GM19438 (cell line): ENCODE results near the gene CASD1.
A peak's percentile ranks its signal among the peaks of the same experiment; 100 is the strongest.

Experiments used
- ATAC-seq: cut with Tn5 transposase; IDR thresholded peaks from one replicate; pipeline ENCODE4 v1.9.1; 2021; ENCODE audit warnings: low read depth; ENCODE audit not compliant: unreplicated experiment

Gene CASD1

GRCh38 chr7:94509264-94509886 lies at the start of gene CASD1:
TSS of gene CASD1 (plus strand) at chr7:94509809. CDS start at chr7:94510085, 276 bp downstream.
- ATAC-seq, result peak; percentile 54

GRCh38 chr7:94466516-94466915 lies 43.1 kb upstream of the CASD1 start:
- no peak for ATAC-seq

GRCh38 chr7:94471604-94472003 lies 38.0 kb upstream of the CASD1 start:
- no peak for ATAC-seq

GRCh38 chr7:94472608-94473007 lies 37.0 kb upstream of the CASD1 start:
- ATAC-seq, result no peak

GRCh38 chr7:94476251-94476840 lies 33.3 kb upstream of the CASD1 start:
- no peak for ATAC-seq

- ATAC-seq, result no peak
Measured at GRCh38 chr7:94477878-94478277, 31.7 kb upstream of the CASD1 start.

- no peak for ATAC-seq
Measured at GRCh38 chr7:94478648-94479214, 30.9 kb upstream of the CASD1 start.

- no peak for ATAC-seq
Measured at GRCh38 chr7:94481279-94481678, 28.3 kb upstream of the CASD1 start.

- ATAC-seq, result no peak
Measured at GRCh38 chr7:94482796-94483195, 26.8 kb upstream of the CASD1 start.

GRCh38 chr7:94483843-94484242 lies 25.8 kb upstream of the CASD1 start:
- ATAC-seq, result no peak

GRCh38 chr7:94486216-94486615 lies 23.4 kb upstream of the CASD1 start:
- ATAC-seq, result no peak

- ATAC-seq, result no peak
Measured at GRCh38 chr7:94491410-94491809, 18.2 kb upstream of the CASD1 start.

- ATAC-seq, result peak; percentile 97
Measured at GRCh38 chr7:94492601-94493000, 17.0 kb upstream of the CASD1 start.

- no peak for ATAC-seq
Measured at GRCh38 chr7:94497874-94498670, 11.5 kb upstream of the CASD1 start.

GRCh38 chr7:94498918-94499317 lies 10.7 kb upstream of the CASD1 start:
- no peak for ATAC-seq

- no peak for ATAC-seq
Measured at GRCh38 chr7:94507462-94507861, 2.1 kb upstream of the CASD1 start.

GRCh38 chr7:94507962-94508361 lies 1.6 kb upstream of the CASD1 start:
- no peak for ATAC-seq

- peak; percentile 77 for ATAC-seq
Measured at GRCh38 chr7:94509887-94510581, 425 bp downstream of the CASD1 start.

- ATAC-seq, result peak; percentile 23
Measured at GRCh38 chr7:94510582-94511496, 1.2 kb downstream of the CASD1 start.

- ATAC-seq, result no peak
Measured at GRCh38 chr7:94511718-94512117, 2.1 kb downstream of the CASD1 start.
